ENCODE data around the gene CDH4.

DNA sequence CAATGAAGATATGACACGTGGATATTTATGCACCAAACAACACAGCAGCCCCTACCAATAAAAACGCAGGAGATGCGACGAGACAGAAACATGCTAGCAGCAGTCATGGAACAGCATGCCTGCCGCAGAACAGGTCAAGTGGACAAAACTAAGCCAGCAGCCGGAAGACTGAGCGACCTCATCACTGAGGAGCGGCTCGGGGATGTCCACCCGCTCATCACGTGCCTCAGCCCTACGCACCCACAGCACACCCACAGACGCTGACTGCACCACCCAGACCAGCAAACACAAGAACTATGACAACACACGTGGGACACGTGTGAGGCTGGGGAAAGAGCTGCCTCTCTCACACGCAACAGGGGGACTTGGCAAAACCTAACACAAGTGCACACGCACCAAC is 731.9 kb downstream of the CDH4 start:
- TF ChIP-seq, protein P1, sequence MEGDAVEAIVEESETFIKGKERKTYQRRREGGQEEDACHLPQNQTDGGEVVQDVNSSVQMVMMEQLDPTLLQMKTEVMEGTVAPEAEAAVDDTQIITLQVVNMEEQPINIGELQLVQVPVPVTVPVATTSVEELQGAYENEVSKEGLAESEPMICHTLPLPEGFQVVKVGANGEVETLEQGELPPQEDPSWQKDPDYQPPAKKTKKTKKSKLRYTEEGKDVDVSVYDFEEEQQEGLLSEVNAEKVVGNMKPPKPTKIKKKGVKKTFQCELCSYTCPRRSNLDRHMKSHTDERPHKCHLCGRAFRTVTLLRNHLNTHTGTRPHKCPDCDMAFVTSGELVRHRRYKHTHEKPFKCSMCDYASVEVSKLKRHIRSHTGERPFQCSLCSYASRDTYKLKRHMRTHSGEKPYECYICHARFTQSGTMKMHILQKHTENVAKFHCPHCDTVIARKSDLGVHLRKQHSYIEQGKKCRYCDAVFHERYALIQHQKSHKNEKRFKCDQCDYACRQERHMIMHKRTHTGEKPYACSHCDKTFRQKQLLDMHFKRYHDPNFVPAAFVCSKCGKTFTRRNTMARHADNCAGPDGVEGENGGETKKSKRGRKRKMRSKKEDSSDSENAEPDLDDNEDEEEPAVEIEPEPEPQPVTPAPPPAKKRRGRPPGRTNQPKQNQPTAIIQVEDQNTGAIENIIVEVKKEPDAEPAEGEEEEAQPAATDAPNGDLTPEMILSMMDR (conservative IDR thresholded peaks at IDR 0.05): no peak
- no peak for TF ChIP-seq ZFX (IDR thresholded peaks at IDR 0.05)

All from C4-2B (cell line).